ENCODE results near the gene SLC12A5.

Gene SLC12A5

GRCh38 chr20:46083531-46084061 is 54.6 kb downstream of the SLC12A5 start:
- Histone ChIP-seq H4K20me1 (ENCODE audit: control insufficient read depth, insufficient read depth, low read depth, low read length) (peaks cover 58% of the 10 kb centered on the region), H3K4me2 (ENCODE audit: low read length) (no peak overlapping the region), H3K27me3 (ENCODE audit: control insufficient read depth, low read length) (no peaks in the 10 kb centered on the region), H3F3A (ENCODE audit: control insufficient read depth, insufficient read depth) (no peaks in the 10 kb centered on the region; the same call in none of the 2 replicates), H3K9me3 (ENCODE audit: control insufficient read depth, insufficient read depth, low read length) (no peaks in the 10 kb centered on the region), H3K27ac (ENCODE audit: low read depth, low read length) (no peak overlapping the region), H3K4me3 (ENCODE audit: low read length) (no peak overlapping the region), H3K9me2 (replicated peaks; ENCODE audit: control insufficient read depth, low read length) (no peaks in the 10 kb centered on the region), H3K4me1 (ENCODE audit: control insufficient read depth, low read length) (peaks cover 27% of the 10 kb centered on the region), H3K79me2 (ENCODE audit: control insufficient read depth, low read length) (peaks cover 100% of the 10 kb centered on the region), H3K36me3 (ENCODE audit: control insufficient read depth, low read length) (peaks cover 42% of the 10 kb centered on the region)
- TF ChIP-seq EZH2phosphoT487 (IDR thresholded peaks at IDR 0.05; ENCODE audit: borderline replicate concordance, low read length), result no peak
- TF ChIP-seq CTCF (IDR thresholded peaks at IDR 0.05; ENCODE audit: low read depth, low read length, poor library complexity, severe bottlenecking), result no peak

DNA sequence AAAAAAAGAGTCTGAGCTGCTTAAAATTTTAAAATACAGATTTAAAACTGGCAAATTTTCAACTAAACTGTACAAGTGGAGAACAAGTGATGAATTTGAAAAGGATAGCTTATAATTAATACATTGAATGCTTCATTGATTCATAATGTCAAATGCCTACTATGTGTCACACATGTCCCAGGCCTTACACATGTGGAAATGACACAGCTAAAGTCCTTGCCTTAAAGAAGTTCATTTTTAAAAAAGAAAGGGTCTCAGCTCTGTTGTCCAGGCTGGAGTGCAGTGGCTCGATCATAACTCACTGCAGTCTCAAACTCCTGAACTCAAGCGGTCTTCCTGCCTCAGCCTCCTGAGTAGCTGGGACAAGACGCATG is 55.8 kb downstream of the SLC12A5 start:
- no peaks in the 10 kb centered on the region for H3K9me3 ChIP-seq (ENCODE audit: control insufficient read depth, insufficient read depth, low read length)
- H3K4me3 ChIP-seq (ENCODE audit: low read length), result no peak overlapping the region
- peaks cover 27% of the 10 kb centered on the region for H3K4me1 ChIP-seq (ENCODE audit: control insufficient read depth, low read length)
- H4K20me1 ChIP-seq (ENCODE audit: control insufficient read depth, insufficient read depth, low read depth, low read length), result peaks cover 63% of the 10 kb centered on the region
- no peak overlapping the region for H3K27ac ChIP-seq (ENCODE audit: low read depth, low read length)
- H3K79me2 ChIP-seq (ENCODE audit: control insufficient read depth, low read length), result peaks cover 97% of the 10 kb centered on the region
- H3F3A ChIP-seq (ENCODE audit: control insufficient read depth, insufficient read depth), result no peaks in the 10 kb centered on the region; the same call in none of the 2 replicates
- no peaks in the 10 kb centered on the region for H3K9me2 ChIP-seq (replicated peaks; ENCODE audit: control insufficient read depth, low read length)
- TF ChIP-seq CTCF (IDR thresholded peaks at IDR 0.05; ENCODE audit: low read depth, low read length, poor library complexity, severe bottlenecking), result no peak
- TF ChIP-seq EZH2phosphoT487 (IDR thresholded peaks at IDR 0.05; ENCODE audit: borderline replicate concordance, low read length), result no peak
- H3K27me3 ChIP-seq (ENCODE audit: control insufficient read depth, low read length), result no peaks in the 10 kb centered on the region
- H3K36me3 ChIP-seq (ENCODE audit: control insufficient read depth, low read length), result peaks cover 37% of the 10 kb centered on the region
- no peak overlapping the region for H3K4me2 ChIP-seq (ENCODE audit: low read length)

- Histone ChIP-seq H3K79me2 (ENCODE audit: control insufficient read depth, low read length) (peaks cover 92% of the 10 kb centered on the region), H3K36me3 (ENCODE audit: control insufficient read depth, low read length) (peaks cover 33% of the 10 kb centered on the region), H3K9me3 (ENCODE audit: control insufficient read depth, insufficient read depth, low read length) (no peaks in the 10 kb centered on the region), H3K4me2 (ENCODE audit: low read length) (no peak overlapping the region), H3K9me2 (replicated peaks; ENCODE audit: control insufficient read depth, low read length) (no peaks in the 10 kb centered on the region), H4K20me1 (ENCODE audit: control insufficient read depth, insufficient read depth, low read depth, low read length) (peaks cover 59% of the 10 kb centered on the region), H3K27ac (ENCODE audit: low read depth, low read length) (no peak overlapping the region), H3K4me1 (ENCODE audit: control insufficient read depth, low read length) (peaks cover 30% of the 10 kb centered on the region), H3K4me3 (ENCODE audit: low read length) (no peak overlapping the region), H3K27me3 (ENCODE audit: control insufficient read depth, low read length) (no peaks in the 10 kb centered on the region), H3F3A (ENCODE audit: control insufficient read depth, insufficient read depth) (no peaks in the 10 kb centered on the region; the same call in none of the 2 replicates)
- TF ChIP-seq EZH2phosphoT487 (IDR thresholded peaks at IDR 0.05; ENCODE audit: borderline replicate concordance, low read length) (no peak), CTCF (IDR thresholded peaks at IDR 0.05; ENCODE audit: low read depth, low read length, poor library complexity, severe bottlenecking) (no peak)
These were observed 56.3 kb downstream of the SLC12A5 start for GRCh38 chr20:46085179-46085851.
